GM18517 (cell line): Measurements from ENCODE around the gene SSR3.
"Not testable (repeated sequence)": the region's sequence is repeated elsewhere in the genome, so short reads cannot be mapped to it uniquely, and the experiment has no call there.

ENCODE experiments used
- ATAC-seq: cut with Tn5 transposase; IDR thresholded peaks from one replicate; pipeline ENCODE4 v1.9.1; 2021; ENCODE audit warnings: mild to moderate bottlenecking, moderate library complexity; ENCODE audit not compliant: unreplicated experiment

Gene SSR3

DNA sequence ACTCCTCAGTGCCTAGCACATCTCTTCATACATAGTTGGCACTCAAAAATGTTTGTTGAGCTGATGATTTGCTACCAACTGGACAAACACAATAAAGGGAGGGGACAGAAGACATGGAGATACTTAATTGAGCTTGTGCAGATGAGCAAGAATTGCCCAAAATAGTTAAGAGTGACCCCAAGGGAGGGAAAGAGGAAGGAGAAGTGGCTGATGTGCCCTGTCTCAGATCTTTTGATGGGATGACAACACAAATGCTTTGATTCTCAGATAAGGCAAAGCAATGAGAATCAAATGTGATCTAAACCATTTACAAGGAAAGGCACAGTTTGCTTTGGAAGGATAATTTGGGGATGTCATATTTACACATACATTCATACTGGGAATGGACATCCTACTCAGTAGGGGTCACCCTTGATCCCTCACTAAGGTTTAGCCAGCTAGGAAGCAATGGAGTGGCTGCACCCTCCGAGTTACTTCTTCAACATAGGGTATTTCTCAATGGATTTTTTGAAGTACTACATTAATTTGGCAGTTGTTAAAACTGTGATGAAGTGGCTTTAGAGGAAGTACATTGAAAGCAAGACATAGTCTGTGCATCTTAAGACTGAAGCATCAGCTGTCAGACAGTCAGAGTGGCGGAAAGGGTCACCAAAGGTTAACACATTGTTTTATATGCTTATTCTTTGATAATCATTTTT, 21.9 kb upstream of the SSR3 start:
- no peak for ATAC-seq

DNA sequence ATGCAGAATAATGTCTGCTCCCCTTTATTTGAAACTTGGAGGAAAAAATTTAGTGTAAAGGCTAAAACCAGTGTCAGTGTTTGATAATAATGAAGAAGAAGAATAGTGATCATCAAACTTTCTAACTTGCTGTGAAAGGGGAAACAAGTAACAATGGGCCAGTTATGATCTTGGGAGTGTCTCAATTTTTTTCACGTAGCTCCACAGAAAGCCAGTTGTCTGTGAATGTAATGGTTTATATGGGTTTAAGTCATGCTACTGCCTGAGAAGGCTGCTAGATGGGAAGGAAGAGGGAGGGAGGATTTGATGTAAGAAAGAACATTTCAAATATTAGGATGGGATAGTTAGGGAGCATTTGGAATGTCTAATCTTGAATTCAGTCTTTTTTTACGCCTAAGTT, 21.1 kb upstream of the SSR3 start:
- ATAC-seq, result no peak

DNA sequence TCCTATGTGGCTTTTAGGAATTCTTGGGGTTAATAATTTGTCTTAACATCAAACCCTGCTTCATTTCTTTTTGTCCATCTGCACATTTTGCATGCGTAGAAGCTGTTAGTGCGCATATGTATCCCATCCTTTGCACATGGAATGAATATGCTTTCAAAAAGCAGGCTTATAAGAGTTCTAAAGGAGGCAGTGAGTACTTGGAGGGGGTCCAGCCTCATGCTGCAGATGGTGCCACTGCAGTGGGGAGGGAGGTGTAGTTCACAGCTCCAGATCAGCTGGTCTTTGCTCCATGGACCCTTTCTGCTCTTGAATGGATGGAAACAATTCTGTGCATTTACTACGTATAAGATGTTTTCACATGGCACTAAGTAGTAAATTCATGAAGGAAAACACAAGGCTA, 20.7 kb upstream of the SSR3 start:
- ATAC-seq, result no peak

DNA sequence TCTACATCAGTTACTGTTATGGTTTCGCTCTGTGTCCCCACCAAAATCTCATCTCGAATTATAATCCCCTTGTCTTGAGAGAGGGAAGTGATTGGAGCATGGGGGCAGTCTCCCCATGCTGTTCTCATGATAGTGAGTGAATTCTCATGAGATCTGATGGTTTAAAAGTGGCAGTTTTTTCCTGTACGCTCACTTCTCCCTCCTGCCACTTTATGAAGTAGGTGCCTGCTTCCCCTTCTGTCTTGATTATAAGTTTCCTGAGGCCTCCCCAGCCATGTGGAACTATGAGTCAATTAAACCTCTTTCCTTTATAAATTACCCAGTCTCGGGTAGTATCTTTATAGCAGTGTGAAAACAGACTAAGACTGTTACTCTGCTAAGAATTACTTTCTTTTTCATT, 15.0 kb upstream of the SSR3 start:
- ATAC-seq, result not testable (repeated sequence)

DNA sequence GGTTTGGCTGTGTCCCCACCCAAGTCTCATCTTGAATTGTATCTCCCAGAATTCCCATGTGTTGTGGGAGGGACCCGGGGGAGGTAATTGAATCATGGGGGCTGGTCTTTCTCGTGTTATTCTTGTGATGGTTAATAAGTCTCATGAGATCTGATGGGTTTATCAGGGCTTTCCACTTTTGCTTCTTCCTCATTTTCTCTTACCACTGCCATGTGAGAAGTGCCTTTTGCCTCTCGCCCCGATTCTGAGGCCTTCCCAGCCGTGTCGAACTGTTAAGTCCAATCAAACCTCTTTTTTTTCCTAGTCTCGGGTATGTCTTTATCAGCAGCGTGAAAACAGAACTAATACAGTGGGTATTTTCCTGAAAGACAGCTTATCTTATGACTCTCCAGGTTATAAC, 14.1 kb upstream of the SSR3 start:
- not testable (repeated sequence) for ATAC-seq

DNA sequence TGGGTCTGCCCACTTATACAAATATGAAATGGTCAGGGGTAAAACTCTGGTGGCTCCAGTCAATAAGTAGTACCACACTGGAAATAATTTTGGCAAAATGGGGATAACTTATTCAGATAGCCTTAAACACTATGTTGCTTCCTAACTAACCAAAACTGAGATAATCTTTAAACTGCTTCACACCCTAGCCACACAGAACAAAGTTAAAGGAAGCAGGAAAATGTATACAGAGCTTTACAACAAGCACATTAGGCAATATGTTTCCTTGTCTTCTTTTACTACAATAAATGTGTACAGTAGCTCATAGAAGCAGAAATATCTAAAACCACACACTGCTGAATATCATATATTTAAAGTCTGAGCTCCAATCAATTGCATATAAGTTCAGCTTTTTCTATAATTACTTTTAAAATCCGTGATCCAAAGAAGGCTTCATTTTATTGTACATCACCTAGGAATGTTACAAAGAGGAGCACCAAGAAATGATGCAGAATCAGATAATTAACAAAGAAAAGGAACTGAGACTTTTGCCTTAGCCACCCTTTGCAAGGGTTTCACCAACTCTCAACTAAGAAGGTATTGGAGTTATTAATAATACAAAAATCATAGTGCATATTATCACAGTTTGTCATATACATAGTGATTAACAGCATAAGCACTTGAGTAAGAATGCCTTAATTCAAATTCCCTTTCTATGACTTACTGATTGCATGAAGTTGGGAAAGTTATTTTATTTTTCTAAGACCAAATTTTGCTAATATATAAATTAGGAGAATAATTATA, 9.2 kb upstream of the SSR3 start:
- no peak for ATAC-seq

DNA sequence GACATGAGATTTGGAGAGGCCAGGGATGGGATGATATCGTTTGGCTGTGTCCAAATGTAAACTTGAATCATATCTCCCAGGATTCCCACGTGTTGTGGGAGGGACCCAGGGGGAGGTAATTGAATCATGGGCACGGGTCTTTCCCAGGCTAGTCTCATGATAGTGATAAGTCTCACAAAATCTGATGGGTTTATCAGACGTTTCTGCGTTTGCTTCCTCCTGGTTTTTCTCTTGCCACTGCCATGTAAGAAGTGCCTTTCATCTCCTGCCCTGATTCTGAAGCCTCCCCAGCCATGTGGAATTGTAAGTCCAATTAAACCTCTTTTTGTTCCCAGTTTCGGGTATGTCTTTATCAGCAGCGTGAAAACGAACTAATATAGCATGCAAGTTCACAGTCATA, 7.6 kb upstream of the SSR3 start:
- not testable (repeated sequence) for ATAC-seq

DNA sequence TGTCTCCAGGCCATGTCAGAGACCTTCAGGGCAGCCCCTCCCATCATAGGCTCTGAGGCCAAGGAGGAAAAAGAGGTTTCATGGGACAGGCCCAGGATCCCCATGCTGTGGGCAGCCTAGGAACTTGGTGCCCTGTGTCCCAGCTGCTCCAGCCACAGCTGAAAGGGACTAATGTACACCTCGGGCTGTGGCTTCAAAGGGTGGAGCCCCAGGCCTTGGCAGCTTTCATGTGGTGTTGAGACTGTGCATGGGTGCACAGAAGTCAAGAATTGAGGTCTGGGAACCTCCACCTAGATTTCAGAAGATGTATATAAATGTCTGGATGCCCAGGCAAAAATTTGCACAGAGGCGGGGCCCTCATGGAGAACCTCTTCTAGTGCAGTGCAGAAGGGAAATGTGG, 6.6 kb upstream of the SSR3 start:
- no peak for ATAC-seq

DNA sequence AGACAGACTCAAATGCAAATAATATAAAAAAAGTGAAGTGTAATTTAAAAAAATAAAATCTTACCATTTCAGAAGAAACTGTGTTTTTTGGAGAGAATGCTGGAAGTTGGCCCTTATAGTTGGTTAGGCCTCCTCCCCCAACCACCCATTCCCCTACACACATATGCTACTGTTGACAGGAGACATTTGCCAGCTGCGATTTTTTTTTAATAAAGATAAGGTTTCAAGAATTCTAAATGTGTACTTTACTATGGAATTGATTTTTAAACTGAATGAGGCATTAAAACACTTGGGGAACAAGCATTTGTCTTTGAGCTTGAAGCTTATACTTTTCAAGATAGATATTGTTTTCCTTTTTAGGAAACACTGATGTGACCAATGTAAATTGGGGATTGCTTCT, 4.4 kb upstream of the SSR3 start:
- no peak for ATAC-seq

DNA sequence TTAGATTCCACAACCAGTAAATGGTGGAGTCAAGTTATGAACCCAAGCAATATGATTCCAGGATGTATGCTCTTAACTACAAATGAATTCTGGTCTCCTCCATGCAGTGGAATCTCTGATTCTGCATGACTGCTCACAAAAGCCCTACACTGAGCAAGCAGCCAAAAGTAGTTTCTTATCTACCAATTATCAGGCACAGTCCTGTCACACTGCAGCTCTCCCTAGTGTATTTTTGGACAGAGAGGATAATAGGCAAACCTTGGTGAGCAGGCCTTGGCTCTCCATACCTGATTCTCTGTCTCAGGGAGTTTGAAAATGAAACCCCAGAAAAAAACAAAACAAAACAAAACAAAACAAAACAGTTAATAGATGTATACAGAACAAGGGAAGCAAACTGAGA, 3.5 kb upstream of the SSR3 start:
- ATAC-seq, result no peak

DNA sequence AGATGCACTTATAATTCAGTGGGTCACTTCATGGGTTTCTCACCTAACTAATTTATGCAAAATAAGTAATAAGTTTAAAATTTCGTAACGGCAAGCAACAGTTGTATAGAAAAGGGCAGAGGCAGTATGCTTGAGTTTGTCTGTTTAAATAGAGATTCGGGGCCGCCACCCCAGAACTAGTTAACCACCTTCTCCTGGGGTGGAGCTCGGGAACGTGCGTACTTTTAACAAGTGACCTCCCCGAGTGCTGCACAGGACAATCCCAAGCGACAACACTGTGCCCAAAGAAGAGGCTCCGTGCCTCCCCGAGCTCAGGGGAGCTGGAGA, 439 bp downstream of the SSR3 start:
- ATAC-seq, result no peak

DNA sequence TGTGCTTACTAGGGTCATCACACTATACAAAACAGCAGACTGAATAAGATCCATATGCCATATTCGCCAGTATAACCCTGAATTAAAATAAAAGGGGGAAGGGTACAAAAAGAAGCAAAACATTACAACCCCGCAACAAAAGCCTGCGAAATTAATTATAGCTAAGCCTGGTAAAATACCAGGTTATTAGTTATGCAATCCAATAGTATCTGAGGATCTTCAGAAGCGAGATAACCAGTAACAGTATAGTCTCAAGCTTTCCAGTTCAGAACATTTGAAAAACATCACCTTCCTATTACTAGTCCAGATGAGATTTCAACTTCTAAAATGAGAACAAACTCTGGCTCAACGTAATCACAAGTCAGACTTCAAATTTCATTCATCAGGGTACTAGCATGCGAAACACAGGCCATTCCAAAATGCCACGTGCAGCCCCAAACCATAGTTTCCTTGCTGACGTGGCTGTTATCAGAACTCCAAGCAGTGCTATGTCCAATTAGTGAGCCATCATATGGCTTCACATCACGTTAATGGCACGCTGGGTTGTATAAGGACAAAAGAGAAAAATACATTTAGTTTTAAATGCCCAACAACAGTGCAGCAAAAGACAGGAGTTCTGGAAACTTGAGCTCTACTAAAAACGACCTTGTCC, 1.1 kb downstream of the SSR3 start:
- no peak for ATAC-seq

DNA sequence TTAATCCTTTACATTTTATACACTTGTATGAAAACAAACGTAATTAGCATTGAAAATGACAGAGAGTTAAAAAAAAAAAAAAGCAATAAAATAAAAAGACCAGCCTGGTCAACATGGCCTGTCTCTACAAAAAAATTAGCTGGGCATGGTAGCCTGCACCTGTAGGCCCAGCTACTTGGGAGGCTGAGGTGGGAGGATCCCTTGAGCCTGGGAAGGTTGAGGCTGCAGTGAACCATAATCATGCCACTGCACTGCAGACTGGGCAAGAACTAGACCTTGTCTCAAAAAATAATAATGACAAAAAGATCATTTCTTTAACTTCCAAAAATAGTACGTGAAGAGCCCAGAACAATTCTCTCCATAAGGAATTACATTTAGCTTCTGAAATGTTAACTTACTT, 1.9 kb downstream of the SSR3 start:
- no peak for ATAC-seq

DNA sequence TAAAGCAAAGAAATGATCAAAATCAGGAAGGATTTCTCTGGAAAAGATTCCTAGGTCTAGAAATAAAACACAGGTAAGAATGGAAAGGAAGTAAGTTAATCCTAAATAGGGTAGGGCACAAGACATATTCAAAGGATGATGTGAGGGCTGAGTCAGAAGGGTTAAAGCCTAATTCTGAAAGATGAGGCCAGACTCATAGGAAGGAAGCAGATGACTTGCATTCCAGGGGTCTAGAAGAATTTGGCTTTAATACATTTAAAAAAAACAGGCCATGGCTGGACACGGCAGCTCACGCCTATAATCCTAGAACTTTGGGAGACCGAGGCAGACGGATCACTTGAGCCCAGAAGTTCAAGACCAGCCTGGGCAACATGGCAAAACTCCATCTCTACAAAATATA, 3.2 kb downstream of the SSR3 start:
- ATAC-seq, result no peak

DNA sequence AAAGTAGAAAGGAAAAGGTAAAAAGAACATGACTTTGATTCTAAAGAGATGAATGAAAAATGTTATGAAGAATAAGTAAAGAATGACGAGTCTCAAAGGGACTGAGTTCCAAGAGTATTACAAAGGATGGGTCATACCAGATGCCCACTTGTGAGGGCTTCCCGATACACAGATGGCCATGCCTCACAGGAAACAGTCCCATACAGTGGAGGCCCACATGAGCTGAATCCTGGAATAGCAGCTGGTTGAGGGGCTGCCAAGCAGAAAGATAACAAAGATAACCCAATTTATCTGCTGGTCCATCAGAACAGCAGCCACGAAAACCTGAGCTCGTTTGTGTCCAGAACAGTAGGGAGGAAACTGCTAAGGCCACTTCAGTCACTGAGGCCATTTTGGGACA, 3.7 kb downstream of the SSR3 start:
- ATAC-seq, result no peak

DNA sequence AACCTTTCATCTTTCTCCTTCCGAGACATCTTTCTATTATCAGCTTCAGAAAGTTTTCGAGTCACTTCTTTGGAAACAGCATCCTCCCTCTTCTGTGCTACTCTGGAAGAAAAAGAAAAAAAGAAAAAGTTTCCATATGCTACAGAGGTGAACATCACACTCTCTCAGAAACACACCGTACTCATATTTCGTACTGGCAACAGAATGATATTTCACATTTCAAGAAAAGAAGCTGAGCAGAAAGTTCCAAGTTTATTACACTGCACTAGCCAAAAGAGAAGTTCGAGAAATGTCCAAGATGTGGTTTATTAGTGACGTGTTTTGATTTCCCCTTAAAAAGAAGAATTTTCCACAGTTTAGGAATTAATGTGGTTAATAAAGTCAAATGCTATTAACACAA, 6.0 kb downstream of the SSR3 start:
- ATAC-seq, result no peak

DNA sequence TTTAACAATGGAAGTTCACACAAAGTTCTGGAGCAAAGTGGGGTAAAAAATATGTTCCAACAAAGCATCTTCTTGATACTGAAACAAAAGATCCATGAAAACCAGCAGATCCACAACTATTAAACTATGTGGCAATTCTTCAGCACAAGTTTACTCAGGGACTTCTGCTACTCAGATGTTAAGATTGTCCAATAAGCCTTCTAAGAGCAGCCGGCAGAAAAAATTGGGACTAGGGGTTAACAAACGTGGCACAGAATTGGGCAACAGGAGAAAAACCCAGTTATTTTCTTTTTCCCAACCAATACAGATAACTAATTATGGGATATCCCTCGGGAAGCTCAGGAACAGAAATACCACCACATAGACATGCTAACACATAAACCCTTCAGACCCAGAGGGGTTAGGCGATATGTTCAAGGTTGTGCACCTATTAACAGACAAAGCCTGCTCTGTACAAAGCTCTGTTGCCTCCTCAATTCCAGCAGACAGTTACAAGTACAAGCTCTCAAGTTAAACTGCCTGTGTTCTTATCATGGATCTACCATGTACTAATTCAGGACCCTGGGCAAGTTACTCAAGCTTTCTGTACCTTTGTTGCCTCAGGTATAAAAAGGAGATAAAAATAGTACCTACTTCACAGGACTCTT, 6.8 kb downstream of the SSR3 start:
- no peak for ATAC-seq

DNA sequence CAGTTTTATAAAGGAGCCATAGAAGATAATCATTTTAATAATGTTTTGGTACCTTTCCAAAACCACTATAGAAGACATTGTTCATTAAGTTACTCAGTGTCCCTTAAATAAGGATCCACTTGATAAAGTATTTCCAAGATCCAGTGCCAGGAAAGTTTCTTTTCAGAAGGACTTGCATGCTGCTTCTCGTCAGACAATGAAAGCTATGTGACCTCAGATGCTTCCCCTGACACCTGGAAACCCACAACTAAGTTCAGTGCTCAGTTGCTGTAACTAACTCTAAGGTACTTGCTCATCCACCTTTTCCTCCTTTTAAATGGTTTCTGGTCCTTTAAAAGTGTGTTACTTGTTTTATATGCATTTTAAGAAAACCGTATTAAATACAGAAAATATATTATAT, 7.3 kb downstream of the SSR3 start:
- no peak for ATAC-seq

DNA sequence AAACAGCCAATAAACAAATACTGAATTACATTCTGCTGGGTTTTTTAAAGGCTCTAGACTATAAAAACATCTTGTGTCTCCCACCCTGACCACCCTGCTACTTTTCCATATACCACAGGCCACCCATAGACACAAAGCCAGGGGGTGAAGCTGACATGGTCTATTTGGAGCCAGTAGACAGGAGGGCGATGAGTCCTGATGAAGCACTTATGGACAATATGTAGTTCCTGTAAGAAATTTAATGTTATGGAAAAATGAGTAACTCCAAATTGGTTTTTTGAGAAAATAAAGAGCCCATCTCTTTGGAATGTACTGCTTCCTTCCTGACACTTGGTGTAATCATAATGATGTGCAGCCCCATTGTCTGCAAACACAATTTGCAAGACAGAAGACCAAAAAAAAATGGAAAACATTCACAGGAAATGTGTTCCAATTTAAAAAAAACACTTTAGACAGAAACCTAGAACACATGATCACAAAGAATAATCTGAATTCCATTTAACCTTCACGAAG, 11.8 kb downstream of the SSR3 start:
- ATAC-seq, result no peak

DNA sequence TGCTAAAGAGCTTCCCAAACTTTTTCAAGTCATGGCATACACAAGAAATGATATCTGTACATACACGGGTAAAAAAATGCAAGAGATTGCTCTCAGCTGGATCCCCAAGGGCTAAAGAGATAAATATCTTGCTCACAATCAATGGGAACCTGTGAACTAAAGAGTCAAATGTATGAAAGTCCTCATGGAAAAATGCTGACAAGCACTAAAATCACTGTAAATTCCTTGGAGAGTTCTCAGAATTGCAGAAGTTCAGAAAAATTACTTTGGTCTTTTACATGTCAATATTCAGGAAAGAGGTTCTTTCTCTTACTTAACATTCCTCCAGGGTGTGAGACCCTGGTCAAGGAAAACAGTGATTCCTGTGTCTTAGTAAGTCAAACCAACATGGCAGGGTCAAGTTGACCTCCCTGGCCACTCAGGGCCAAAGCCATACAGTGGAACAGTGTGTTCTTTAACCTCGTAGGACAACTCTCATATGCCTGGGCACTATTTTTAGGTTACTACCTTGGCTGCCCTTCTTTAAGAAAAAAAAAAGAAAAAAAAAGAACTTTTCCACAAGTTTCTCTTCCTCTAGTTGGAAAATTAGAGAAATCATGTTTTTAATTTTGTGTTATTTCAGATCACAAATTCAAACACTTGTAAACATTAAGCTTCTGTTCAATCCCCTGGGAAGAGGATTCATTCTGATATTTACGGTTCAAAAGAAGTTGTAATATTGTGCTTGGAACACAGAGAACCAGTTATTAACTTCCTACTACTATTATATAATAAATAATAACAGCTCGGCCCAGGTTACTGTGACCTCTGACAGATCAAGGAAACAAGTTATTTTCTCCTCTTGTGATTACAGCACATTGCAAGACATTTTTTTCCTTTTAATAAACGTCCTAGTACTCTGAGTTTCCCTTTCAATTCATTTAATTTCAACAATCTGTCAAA, 12.5 kb downstream of the SSR3 start:
- ATAC-seq, result no peak

DNA sequence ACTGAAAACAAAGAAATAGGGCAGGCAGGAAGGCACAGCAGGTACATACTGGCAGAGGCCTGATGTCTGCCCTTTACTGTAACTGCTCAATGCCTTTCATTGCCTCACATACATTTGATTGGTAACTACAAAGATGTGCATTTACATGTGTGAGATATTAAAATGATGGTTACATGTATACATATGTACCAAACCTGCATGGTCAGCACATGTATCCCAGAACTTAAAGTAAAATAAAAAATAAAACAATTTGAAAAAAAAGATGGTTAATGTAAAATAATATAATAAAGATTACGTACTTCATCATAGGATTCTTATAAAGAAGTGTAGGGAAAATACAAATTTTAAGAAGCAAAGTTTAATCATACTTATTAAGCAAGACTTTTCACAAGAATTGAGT, 15.1 kb downstream of the SSR3 start:
- ATAC-seq, result no peak
